A549 treated with Mapracorat at 1 μM for 4 hours (cell line): ENCODE results near the gene BAIAP3. TPM values are rescaled to one million over a fixed set of nuclear protein-coding genes. Genes with fewer than 3 reads are reported as not detected.

Experiments
- total RNA-seq: library from RNA; stranded (reverse); fragments of 200-300 nt; extraction: Qiagen RNA extraction; gene quantifications from 5 replicates; pipeline ENCODE4 v1.2.3, GENCODE V29; 2022

Gene BAIAP3, protein sequence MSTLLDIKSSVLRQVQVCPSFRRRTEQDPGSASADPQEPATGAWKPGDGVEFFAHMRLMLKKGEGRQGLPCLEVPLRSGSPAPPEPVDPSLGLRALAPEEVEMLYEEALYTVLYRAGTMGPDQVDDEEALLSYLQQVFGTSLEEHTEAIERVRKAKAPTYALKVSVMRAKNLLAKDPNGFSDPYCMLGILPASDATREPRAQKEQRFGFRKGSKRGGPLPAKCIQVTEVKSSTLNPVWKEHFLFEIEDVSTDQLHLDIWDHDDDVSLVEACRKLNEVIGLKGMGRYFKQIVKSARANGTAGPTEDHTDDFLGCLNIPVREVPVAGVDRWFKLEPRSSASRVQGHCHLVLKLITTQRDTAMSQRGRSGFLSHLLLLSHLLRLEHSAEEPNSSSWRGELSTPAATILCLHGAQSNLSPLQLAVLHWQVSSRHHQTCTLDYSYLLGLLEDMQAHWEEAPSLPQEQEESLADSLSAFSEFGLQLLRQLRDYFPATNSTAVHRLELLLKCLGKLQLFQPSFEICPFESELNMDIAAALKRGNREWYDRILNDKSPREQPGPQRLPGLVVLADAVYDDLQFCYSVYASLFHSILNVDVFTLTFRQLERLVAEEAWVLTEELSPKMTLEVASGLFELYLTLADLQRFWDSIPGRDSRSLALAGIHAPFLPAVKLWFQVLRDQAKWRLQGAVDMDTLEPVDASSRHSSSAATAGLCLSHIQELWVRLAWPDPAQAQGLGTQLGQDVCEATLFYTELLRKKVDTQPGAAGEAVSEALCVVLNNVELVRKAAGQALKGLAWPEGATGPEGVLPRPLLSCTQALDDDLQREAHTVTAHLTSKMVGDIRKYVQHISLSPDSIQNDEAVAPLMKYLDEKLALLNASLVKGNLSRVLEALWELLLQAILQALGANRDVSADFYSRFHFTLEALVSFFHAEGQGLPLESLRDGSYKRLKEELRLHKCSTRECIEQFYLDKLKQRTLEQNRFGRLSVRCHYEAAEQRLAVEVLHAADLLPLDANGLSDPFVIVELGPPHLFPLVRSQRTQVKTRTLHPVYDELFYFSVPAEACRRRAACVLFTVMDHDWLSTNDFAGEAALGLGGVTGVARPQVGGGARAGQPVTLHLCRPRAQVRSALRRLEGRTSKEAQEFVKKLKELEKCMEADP
- total RNA-seq: 0.49 to 1.4 TPM (median 1.00 TPM) in 5 replicates

DNA sequence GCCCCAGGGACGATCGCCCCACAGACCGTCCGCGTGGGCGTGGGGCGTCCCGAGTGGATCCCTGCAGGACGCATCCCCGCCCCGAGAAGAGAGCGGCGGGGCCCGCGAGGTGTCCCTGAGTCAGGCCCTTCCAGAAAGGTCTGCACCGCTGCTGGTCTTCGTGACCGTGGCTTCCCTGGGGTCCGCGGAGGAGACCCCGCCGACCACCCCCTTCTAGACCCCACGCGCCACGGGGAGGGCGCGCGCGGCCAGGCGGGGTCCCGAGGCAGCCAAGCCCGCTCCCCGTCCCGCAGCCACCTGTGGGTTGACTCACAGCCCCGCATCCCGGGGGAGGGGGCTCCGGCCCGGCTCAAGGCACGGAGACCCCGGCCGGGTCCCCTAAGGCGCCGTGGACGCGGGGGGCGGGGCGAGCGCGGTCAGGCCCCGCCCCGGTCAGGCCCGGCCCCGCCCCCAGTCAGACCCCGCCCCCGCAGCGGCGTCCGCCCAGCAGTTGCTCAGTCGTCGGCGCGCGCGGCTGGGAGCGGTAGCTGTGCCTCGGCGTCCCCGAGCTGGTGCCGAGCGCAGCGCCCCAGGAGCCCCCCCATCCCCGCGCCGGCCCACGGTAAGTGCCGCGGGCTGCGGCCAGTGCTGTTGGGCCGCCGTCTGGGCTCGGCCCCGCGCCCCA, at the start of gene BAIAP3:
Gene BAIAP3 (plus strand): TSS at position 497 of the 664 bp plus-strand sequence. CDS start 4,905 bp downstream, outside the sequence.

DNA sequence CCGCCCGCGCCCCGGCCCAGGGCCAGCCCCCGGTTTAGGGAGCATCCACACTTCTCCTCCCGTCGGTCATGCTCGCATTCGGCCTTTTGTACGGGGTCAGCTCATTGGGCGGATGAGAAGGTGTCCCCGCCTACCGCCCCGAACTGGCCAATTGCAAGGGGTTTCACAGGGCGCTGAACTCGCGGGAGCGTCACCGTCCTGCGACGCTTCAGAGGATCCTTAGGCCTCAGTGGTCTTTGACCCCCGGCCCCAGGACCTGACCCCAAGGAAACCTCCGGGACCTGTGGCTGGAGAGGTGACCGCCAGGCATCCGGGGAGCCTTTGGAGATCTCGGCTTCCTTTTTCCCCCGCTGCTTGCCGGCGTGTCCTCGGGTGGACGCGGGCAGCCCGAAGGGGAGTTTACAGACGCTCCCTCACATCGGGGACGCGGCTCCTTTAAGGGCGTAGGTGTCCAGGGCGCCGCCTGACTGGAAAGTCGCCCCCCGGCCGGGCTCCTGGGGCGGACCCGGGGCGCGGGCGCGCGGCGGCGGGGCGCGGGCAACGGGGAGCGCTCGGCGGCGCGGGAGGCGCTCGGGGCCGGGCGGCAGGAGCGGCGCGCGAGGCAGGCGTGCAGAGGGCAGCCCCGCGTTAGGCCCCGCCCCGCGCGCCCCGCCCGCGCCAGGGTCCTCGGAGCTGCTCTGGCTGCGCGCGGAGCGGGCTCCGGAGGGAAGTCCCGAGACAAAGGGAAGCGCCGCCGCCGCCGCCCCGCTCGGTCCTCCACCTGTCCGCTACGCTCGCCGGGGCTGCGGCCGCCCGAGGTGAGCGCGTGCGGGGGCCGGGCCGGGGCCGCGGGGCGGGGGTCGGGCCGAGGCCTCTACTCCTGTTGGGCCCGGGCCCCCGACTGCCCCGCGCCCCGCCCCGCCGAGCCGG, 24.2 kb upstream of the BAIAP3 start, which contains the start of gene UBE2I:
Gene UBE2I (plus strand): TSS at position 660 of the 909 bp plus-strand sequence. CDS start 4,395 bp downstream, outside the sequence.

DNA sequence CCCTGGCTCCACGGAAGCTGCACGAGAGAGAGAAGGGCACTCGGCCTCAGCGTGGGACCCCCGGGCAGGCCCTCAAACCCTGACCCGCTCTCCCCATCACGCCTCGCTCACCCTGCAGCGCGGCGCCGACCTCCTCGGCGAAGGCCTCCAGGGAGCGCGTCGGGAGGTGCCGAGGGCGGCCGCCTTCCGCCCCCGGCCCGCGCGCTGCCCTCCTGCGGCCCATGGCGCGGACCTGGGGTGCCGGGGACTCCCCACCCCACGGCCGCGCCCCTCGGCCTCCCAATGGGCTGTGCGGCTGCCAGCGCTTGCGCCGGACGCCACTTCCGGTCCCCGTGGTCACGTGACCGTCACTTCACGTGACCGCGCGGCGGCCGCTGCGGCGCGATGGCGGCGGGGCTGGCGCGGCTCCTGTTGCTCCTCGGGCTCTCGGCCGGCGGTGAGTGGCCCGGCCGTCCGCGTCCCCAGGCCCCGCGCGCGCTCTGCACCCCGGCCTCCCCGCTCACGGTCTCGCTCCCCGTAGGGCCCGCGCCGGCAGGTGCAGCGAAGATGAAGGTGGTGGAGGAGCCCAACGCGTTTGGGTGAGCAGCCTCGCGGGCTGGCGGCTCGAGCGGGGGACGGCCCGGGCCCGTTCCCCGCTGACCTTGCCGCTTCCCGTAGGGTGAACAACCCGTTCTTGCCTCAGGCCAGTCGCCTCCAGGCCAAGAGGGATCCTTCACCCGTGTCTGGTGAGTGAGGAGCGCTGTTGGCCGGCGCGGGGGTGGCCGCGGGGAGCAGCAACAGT, 18.3 kb downstream of the BAIAP3 start, which contains the start of the genes GNPTG and TSR3:
Gene GNPTG (plus strand): TSS at position 350 of the 781 bp plus-strand sequence. CDS start 35 bp downstream, at position 385.
Gene TSR3 (minus strand): TSS at position 297 of the 781 bp plus-strand sequence. CDS start 74 bp downstream, at position 223.

Other genes starting within 250 kb of the BAIAP3 start
- gene C1QTNF8, start 237.4 kb upstream of the BAIAP3 start, total RNA-seq: not detected in 5 replicates
- 9.8 to 17.8 TPM (median 15.9 TPM) in 5 replicates for gene CACNA1H, start 180.5 kb upstream of the BAIAP3 start, total RNA-seq
- not detected in 5 replicates for gene TPSG1, start 108.4 kb upstream of the BAIAP3 start, total RNA-seq
- not detected in 5 replicates for gene TPSB2, start 103.5 kb upstream of the BAIAP3 start, total RNA-seq
- 0.15 TPM in 1 of 5 replicates, not detected in the others for gene TPSAB1, start 92.9 kb upstream of the BAIAP3 start, total RNA-seq
- gene TPSD1, start 77.6 kb upstream of the BAIAP3 start, total RNA-seq: 0.11 TPM in 1 of 5 replicates, not detected in the others
- gene UBE2I, start 24.0 kb upstream of the BAIAP3 start, total RNA-seq: 154 to 191 TPM (median 162 TPM) in 5 replicates
- 56.9 to 97.4 TPM (median 93.0 TPM) in 5 replicates for gene TSR3, start 18.2 kb downstream of the BAIAP3 start, total RNA-seq
- gene GNPTG, start 18.3 kb downstream of the BAIAP3 start, total RNA-seq: 24.6 to 38.0 TPM (median 35.0 TPM) in 5 replicates
- gene UNKL, start 81.1 kb downstream of the BAIAP3 start, total RNA-seq: 17.0 to 35.5 TPM (median 32.0 TPM) in 5 replicates
- 32.7 to 37.9 TPM (median 36.1 TPM) in 5 replicates for gene UQCC4, start 87.1 kb downstream of the BAIAP3 start, total RNA-seq
- gene PERCC1, start 97.4 kb downstream of the BAIAP3 start, total RNA-seq: not detected in 5 replicates
- 0.20 to 0.81 TPM (median 0.32 TPM) in 5 replicates for gene CCDC154, start 110.9 kb downstream of the BAIAP3 start, total RNA-seq
- 45.9 to 78.5 TPM (median 73.6 TPM) in 5 replicates for gene CLCN7, start 141.4 kb downstream of the BAIAP3 start, total RNA-seq
- gene PTX4, start 155.3 kb downstream of the BAIAP3 start, total RNA-seq: not detected in 5 replicates
- gene TELO2, start 159.7 kb downstream of the BAIAP3 start, total RNA-seq: 21.9 to 44.1 TPM (median 39.5 TPM) in 5 replicates
- gene TMEM204, start 200.0 kb downstream of the BAIAP3 start, total RNA-seq: 0.17 to 0.20 TPM in 2 of 5 replicates, not detected in the others